Panc1 (cell line): ENCODE measurements around the gene TSSK1B. TPM values are rescaled to one million over a fixed set of nuclear protein-coding genes. Genes with fewer than 3 reads are reported as not detected.

Experiments
- ATAC-seq: fragments of 200-7000 bp; cut with Tn5 transposase; 2 replicates; pipeline ENCODE4 v1.9.1; 2020; ENCODE audit warnings: mild to moderate bottlenecking, moderate library complexity
- BruUV-seq: library from RNA; stranded (reverse); fragments of 400-500 nt; replicated peaks from 2 replicates; lab custom pipeline; 2021; lab: Mats Ljungman, UMichigan
- CTCF ChIA-PET: fragments of 300-600 bp; sonication (Branson Sonifier 250); formaldehyde crosslinking; loops from one replicate; lab custom pipeline; 2022; ENCODE audit warnings: antibody characterized with exemption; lab: Charles Lee
- POLR2A ChIA-PET: fragments of 300-600 bp; sonication (Branson Sonifier 250); formaldehyde crosslinking; loops from one replicate; lab custom pipeline; 2022; ENCODE audit warnings: antibody characterized with exemption; lab: Charles Lee
- DNase-seq: peaks from one replicate; pipeline ENCODE4 v3.0.0-alpha.2; 2010; ENCODE audit warnings: low read depth, low spot score
- H3K27ac ChIP-seq: 2 replicates; pipeline ENCODE4 v1.5.1; 2011; ENCODE audit warnings: mild to moderate bottlenecking, low read length, inconsistent platforms
- H3K27me3 ChIP-seq: fragments of 200-500 bp; sonication (Bioruptor generic); 2 replicates; pipeline ENCODE4 v1.6.0; 2014; ENCODE audit warnings: low read length, inconsistent platforms; ENCODE audit not compliant: control insufficient read depth, insufficient read depth
- H3K36me3 ChIP-seq: fragments of 200-500 bp; sonication (Bioruptor generic); 2 replicates; pipeline ENCODE4 v1.5.1; 2014; ENCODE audit warnings: inconsistent platforms, mild to moderate bottlenecking, low read length, moderate library complexity; ENCODE audit not compliant: control insufficient read depth, insufficient read depth
- H3K4me1 ChIP-seq: 2 replicates; pipeline ENCODE4 v1.5.1; 2011; ENCODE audit warnings: inconsistent platforms, mild to moderate bottlenecking, low read length, moderate library complexity; ENCODE audit not compliant: control insufficient read depth, insufficient read depth
- H3K4me3 ChIP-seq, 2 experiments: 2 replicates each; pipeline ENCODE4 v1.5.1; 2011 to 2012; ENCODE audit warnings: low read depth in 2 of 2, low read length in 2 of 2, mild to moderate bottlenecking in 2 of 2, inconsistent platforms in 1 of 2, moderate library complexity in 1 of 2
- H3K9me3 ChIP-seq: fragments of 200-500 bp; sonication (Bioruptor generic); 2 replicates; pipeline ENCODE4 v1.5.1; 2014; ENCODE audit warnings: low read depth, mild to moderate bottlenecking, inconsistent platforms, low read length, moderate library complexity; ENCODE audit not compliant: control insufficient read depth, insufficient read depth
- CTCF ChIP-seq: fragments of 450-650 bp; IDR thresholded peaks from 2 replicates; pipeline ENCODE4 v1.5.1; 2017; ENCODE audit warnings: mild to moderate bottlenecking
- POLR2AphosphoS5 ChIP-seq: IDR thresholded peaks from 2 replicates; pipeline ENCODE4 v1.6.1; 2012; ENCODE audit warnings: mild to moderate bottlenecking, low read depth, low read length, moderate library complexity
- REST ChIP-seq, 2 experiments: IDR thresholded peaks; 2 replicates each; pipeline ENCODE4 v1.6.1; 2011 to 2012; ENCODE audit warnings: low read depth in 2 of 2, control low read depth in 1 of 2, low read length in 1 of 2, mild to moderate bottlenecking in 1 of 2, moderate library complexity in 1 of 2; ENCODE audit not compliant: insufficient read depth in 1 of 2
- SIN3A ChIP-seq: IDR thresholded peaks from 2 replicates; pipeline ENCODE4 v1.6.1; 2012; ENCODE audit warnings: low read depth, mild to moderate bottlenecking, low read length, moderate library complexity, borderline replicate concordance; ENCODE audit not compliant: insufficient read depth
- TCF7L2 ChIP-seq: IDR thresholded peaks from 2 replicates; pipeline ENCODE4 v1.6.1; 2011; ENCODE audit warnings: mild to moderate bottlenecking, low read depth, low read length, inconsistent platforms
- in situ Hi-C: cut with HindIII; loops from 2 replicates; pipeline ENCODE4 v1.10.0; 2016; ENCODE audit warnings: low sequenced_read_pairs, low pct_unique_long_range_greater_than_20kb
- intact Hi-C: fragments of 100-400 bp; cut with micrococcal nuclease; formaldehyde crosslinking; loops from one replicate; pipeline ENCODE4 v1.10.0; 2022; ENCODE audit not compliant: unreplicated experiment
- total RNA-seq: library from RNA; stranded (reverse); gene quantifications from one replicate; pipeline ENCODE4 v1.2.1, GENCODE V29; 2021; ENCODE audit not compliant: unreplicated experiment

TSSK1B gene
- total RNA-seq, 1 experiment from 2014 or later: not detected

GRCh38 chr5:113448252-113448651, 13.5 kb upstream of the TSSK1B start:
- CTCF ChIA-PET: no interaction called here
- ATAC-seq (no peak), DNase-seq (no peak)
- no TSS peak for BruUV-seq
- POLR2A ChIA-PET: no interaction called here
- Histone ChIP-seq H3K9me3 (no peaks in the 10 kb centered on the region), H3K36me3 (no peaks in the 10 kb centered on the region), H3K27me3 (peaks cover 9% of the 10 kb centered on the region), H3K4me1 (no peaks in the 10 kb centered on the region), H3K4me3 (no peak overlapping the region), H3K27ac (no peak overlapping the region)
- TF ChIP-seq SIN3A (no peak), REST (IDR thresholded peaks at IDR 0.05; ENCODE audit: insufficient read depth in 1 of 2, low read depth in 2 of 2, low read length in 1 of 2) (no peak), TCF7L2 (no peak), CTCF (no peak), POLR2AphosphoS5 (no peak)
- in situ Hi-C loops (no loop called here), intact Hi-C loops (no loop called here)

- no peak overlapping the region for H3K4me3 ChIP-seq
- DNase-seq (no peak), ATAC-seq (peak; percentile 63; the same call in 1 of the 2 replicates)
- H3K36me3 ChIP-seq: no peaks in the 10 kb centered on the region
- H3K9me3 ChIP-seq: no peaks in the 10 kb centered on the region
- intact Hi-C loops: no loop called here
- POLR2A ChIA-PET: no interaction called here
- TF ChIP-seq SIN3A (no peak), CTCF (peak; percentile 17)
- CTCF ChIA-PET: no interaction called here
- no TSS peak for BruUV-seq
- no peaks in the 10 kb centered on the region for H3K4me1 ChIP-seq
- H3K27ac ChIP-seq: no peak overlapping the region
- peaks cover 9% of the 10 kb centered on the region for H3K27me3 ChIP-seq
- in situ Hi-C loops: no loop called here
Measured at GRCh38 chr5:113447498-113448050, 12.8 kb upstream of the TSSK1B start.
